Midbrain (tissue), 1 donor: Measurements from ENCODE around the gene RDH5.

Experiments used
- DNase-seq: peaks from one replicate; lab custom pipeline; 2025; lab: John Stamatoyannopoulos, UW

RDH5 gene

DNA sequence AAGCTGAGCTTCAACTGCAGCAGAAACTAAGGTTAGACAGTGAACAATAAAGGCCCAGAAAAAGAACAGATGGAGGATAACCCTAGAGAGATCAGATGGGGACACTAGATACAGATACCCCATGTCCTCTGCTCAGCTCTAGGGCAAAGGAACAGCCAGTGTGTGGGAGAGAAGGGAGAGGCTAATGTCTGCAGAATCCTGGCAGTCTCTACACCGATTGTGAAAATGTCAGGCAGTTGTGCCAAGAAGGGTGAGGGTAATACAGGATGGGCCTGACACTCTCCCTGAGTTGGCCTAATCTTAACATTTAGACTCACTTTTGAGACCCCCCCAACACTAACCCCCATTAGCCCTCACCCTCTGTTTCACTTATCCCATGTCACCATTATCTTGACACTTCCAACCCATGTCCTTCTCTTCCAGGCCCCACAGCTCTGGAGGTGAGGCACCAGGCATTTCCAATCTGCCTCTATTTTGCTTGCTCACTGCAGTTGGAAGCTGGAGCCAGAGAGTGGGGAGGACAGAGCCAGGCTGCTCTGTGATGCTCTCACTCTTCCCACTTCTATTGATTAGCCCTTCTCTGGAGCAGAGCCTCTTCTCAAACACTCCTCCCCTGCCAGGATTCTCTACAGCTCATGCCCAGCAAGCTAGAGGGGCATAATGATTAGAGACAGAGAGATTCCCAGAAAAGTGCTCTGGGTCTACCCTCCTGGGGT is 7.3 kb upstream of the RDH5 start:
- DNase-seq = no peak

GRCh38 chr12:55713721-55714120 is 6.5 kb upstream of the RDH5 start:
- DNase-seq = no peak

DNA sequence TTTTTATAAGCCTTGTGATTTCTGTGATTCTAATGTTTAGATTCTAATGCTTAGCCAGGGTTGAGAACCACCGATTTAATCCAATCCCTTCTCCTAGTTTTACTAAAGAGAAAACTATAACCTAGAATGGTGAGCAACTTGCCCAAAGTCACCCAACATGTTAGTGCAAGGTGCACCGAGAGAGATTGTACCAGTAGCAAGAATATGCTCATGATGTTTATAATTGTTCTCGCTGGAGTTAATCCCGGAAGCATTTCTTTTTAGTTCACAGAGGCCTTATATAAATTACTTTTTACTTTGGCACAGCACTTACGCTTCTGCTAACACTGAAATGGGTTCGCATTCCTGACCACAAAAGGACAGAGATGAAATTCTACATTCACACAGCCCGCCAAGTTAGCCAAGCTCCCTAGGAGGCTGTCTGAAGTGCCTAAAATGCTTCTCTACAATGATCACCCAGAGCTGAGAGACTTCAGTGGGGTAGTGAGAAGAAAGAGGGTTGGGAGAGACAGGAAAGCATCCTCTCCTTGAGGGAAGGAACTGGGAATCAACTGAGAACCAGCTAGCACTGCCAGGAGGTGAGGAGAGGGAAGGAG is 4.9 kb upstream of the RDH5 start:
- DNase-seq = no peak

- DNase-seq = peak; percentile 91
Measured at GRCh38 chr12:55715833-55716581, 4.2 kb upstream of the RDH5 start, which contains the start of gene BLOC1S1. Gene BLOC1S1 (plus strand): TSS chr12:55716046. CDS start chr12:55716052, 6 bp downstream.

- DNase-seq = no peak
Measured at GRCh38 chr12:55716582-55716957, 3.6 kb upstream of the RDH5 start.

DNA sequence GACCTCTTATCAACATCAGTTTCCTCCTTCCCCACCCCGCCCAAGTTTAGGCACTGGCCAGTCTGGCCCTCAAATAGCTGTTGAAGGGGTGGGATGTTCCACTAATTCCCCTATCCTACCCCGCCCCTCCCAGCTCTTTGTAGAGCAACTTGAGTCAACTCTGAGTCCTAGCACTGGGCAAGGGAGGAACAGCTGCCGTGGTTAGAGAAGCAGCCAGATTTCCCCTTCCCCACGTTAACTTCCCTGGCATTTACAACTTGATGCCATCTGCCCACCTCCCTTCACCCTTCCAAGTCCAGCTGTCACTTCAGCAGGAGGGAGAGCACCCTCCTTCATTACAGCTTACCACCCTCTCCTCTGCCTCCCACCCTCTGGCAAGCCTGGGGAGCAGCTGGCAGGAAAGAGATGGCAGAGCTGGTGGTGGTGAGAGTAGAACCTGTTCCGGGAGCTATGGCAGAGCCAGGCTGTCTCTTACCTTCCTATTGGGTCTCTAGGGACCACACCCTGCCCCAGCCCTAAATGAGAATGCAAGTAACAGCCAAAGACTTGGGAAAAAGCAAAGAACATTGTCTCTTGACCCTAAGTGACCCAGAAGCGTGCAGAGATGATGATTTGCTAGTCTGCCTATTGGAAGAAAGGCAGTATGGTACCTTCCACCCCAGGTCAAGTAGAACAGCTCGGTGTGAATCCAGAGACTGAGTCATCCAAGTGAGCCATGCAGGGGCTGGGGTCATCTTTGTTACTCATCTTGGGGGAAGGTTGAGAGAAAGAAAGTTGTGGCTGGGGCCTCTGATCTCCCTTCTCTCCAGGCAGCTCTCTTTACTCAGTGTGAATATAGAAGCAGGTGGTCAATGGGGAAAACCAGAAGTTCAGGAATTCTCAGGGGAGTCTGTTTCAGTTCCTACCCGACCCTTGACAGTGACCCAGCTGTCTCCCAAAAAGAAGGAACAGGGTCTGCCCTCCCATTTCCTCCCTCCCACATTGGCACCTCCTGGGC is 2.9 kb upstream of the RDH5 start:
- no peak for DNase-seq

DNA sequence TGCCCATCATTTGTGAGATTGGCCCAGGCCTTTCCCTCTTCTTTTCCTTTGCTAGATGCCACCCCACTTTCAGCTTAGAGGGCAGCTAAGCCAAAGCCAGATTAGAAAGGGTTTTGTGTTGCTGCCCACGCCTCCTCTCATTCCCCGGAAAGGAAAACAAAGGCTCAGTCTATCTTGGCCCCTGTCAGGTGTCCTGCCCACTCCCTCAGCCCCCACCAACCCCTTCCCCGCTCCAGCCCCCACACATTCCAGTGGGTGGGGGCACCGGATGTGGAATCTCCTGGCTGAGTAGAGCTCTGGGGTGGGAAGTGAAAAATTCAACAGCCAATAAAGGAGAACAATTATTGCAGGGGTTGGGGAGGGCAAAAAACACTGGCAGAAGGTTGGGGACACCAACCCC is 2.2 kb upstream of the RDH5 start:
- no peak for DNase-seq

DNA sequence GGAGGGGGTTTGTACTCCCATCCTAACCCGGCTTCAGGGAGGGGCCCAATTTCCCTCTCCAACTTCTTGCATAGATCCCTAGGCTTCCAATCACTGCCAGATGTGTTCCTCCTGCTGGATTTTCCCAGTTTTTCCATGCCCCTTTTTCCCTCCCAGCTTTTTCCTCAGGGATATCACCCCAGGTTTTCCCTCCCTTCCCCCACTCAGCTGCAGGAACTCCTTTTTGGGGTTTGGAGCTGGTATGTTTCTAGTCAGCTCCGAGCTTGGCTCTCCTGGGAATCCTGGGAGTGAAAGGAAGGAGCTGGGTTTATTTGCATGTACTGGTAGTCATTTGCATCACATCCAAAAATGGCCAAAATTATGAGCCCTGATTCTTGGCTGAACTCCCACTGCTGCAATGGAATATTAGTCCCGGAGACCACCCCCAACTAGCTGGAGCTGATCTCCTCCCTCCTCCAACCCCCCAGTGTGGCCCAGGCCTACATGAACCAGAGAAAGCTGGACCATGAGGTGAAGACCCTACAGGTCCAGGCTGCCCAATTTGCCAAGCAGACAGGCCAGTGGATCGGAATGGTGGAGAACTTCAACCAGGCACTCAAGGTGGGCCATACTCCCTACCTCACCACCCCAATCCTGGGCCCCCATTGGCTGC is 1.4 kb upstream of the RDH5 start:
- no peak for DNase-seq

DNA sequence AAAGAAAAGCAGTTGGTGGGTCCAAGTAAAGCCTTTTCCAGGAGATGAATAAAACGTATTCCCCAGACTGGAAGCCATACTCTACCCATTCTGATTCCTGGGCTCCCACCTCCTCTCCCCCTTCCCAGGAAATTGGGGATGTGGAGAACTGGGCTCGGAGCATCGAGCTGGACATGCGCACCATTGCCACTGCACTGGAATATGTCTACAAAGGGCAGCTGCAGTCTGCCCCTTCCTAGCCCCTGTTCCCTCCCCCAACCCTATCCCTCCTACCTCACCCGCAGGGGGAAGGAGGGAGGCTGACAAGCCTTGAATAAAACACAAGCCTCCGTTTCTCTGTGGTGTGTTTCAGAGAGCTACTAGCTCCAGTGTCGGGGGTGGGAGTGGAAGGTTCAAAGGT is 822 bp upstream of the RDH5 start:
- DNase-seq = no peak

DNA sequence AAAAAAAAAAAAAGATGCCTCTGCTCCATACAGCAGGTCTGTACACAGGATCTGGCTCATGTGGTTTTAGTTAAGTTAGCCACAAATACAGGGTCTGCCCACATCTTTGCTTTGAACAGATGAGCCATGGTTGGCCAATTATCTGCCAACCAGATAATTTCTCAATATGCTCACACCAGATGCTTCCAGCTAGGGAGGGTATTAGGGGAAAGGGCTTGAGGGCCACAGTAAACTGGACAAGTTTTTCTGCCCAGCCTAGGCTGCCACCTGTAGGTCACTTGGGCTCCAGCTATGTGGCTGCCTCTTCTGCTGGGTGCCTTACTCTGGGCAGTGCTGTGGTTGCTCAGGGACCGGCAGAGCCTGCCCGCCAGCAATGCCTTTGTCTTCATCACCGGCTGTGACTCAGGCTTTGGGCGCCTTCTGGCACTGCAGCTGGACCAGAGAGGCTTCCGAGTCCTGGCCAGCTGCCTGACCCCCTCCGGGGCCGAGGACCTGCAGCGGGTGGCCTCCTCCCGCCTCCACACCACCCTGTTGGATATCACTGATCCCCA is 776 bp downstream of the RDH5 start:
- peak; percentile 59 for DNase-seq

- no peak for DNase-seq
Measured at GRCh38 chr12:55721601-55722213, 1.5 kb downstream of the RDH5 start.

DNA sequence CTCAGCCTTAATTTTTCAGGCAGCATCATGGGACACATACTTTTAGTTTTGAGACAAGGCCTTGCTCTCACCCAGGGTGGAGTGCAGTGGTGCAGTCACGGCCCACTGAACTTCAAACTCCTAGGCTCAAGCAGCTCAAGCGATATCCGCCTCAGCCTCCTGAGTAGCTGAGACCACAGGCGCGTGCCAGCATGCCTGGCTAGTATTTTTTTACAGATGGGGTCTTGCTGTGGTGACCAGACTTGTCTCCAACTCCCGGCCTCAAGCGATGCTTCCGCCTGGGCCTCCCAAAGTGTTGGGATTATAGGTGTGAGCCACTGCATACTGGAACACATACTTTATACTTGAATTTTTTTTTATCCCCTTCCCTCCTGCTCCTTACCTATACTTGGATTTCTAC is 2.8 kb downstream of the RDH5 start:
- DNase-seq = no peak

GRCh38 chr12:55723516-55724225 is 3.5 kb downstream of the RDH5 start:
- DNase-seq = no peak

DNA sequence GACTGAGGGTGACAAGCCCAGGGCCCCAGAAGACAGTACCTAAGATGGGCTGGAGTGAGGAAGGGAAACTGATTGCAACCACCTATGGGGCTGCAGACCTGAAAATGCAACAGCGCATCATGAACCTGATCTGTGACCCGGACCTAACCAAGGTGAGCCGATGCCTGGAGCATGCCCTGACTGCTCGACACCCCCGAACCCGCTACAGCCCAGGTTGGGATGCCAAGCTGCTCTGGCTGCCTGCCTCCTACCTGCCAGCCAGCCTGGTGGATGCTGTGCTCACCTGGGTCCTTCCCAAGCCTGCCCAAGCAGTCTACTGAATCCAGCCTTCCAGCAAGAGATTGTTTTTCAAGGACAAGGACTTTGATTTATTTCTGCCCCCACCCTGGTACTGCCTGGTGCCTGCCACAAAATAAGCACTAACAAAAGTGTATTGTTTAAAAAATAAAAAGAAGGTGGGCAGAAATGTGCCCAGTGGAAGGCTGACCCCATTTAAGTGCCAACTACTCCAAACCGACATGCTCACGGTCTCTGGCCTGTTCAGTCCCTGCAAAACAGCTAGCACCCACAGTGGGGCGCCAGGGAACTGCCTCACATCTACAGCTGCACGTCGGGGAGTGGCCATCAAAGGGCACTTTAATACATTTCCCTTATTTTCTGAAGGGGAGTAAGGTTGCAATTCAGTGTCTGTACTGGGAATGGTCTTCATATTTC is 4.2 kb downstream of the RDH5 start:
- peak; percentile 63 for DNase-seq

DNA sequence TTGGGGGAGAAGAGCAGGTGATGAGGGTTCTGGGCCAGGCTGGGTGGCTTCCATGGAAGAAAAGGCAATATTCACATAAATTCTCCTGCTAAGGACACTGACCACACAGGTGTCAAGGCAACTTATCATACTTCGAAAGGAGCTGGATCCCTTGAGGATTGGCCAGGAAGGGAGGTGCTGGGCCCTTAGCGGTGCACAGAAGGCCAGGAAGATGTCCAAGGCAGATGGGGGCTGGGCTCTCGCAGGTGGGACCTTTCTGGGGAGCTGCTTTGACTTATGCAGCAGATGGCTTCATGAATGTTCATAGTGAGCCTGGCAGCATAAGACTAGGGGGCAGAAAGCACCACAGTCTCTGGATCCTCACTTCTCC is 4.7 kb downstream of the RDH5 start:
- DNase-seq = no peak

GRCh38 chr12:55725556-55725955 is 5.4 kb downstream of the RDH5 start:
- DNase-seq = no peak

GRCh38 chr12:55726971-55727370 is 6.8 kb downstream of the RDH5 start:
- DNase-seq = no peak

- DNase-seq = no peak
Measured at GRCh38 chr12:55727643-55728185, 7.5 kb downstream of the RDH5 start.
